ENCODE results near the gene EIF1AX. TPM values are rescaled to one million over a fixed set of nuclear protein-coding genes. Genes with fewer than 3 reads are reported as not detected.
"Not testable (repeated sequence)": the region's sequence is repeated elsewhere in the genome, so short reads cannot be mapped to it uniquely, and the experiment has no call there.

Gene EIF1AX, protein sequence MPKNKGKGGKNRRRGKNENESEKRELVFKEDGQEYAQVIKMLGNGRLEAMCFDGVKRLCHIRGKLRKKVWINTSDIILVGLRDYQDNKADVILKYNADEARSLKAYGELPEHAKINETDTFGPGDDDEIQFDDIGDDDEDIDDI
- total RNA-seq (2014; rRNA removed; shearing (Covaris generic); ENCODE audit: low replicate concordance) = 32.8 and 55.5 TPM in 2 replicates

GRCh38 chrX:20141281-20142220 lies at the start of gene EIF1AX:
Gene EIF1AX (minus strand): TSS chrX:20141838. CDS start chrX:20141640, 198 bp downstream.
- no peaks in the 10 kb centered on the region for H3K27me3 ChIP-seq (ENCODE audit: low read length)
- DNase-seq = peak; percentile 100
- peaks cover 32% of the 10 kb centered on the region for H3K36me3 ChIP-seq (ENCODE audit: insufficient read depth, low read length)
- H3K9me3 ChIP-seq (ENCODE audit: low read length) = no peaks in the 10 kb centered on the region
- peaks cover 34% of the 10 kb centered on the region for H4K20me1 ChIP-seq (ENCODE audit: insufficient read depth, low read depth, low read length)
- peak within 1 kb of the TSS; percentile 88 for H3K4me2 ChIP-seq (ENCODE audit: low read depth, low read length, poor library complexity, severe bottlenecking)
- peaks cover 45% of the 10 kb centered on the region for H3K79me2 ChIP-seq (ENCODE audit: low read length)
- H3K9ac ChIP-seq (ENCODE audit: low read length) = peak within 1 kb of the TSS; percentile 94
- peaks cover 25% of the 10 kb centered on the region for H3K4me1 ChIP-seq (ENCODE audit: low read length)
- H3K27ac ChIP-seq (ENCODE audit: low read length) = peak within 1 kb of the TSS; percentile 39; the same call in 1 of the 2 replicates
- peak within 1 kb of the TSS; percentile 94 for H3K4me3 ChIP-seq (ENCODE audit: low read length)
- peak within 1 kb of the TSS; percentile 46; the same call in 1 of the 2 replicates for H2AFZ ChIP-seq (ENCODE audit: low read length)
- no peaks in the 10 kb centered on the region for H3K9me2 ChIP-seq (replicated peaks; ENCODE audit: insufficient read depth, low read length)

GRCh38 chrX:20189171-20189570 lies 47.5 kb upstream of the EIF1AX start:
- no peak overlapping the region for H3K9ac ChIP-seq (ENCODE audit: low read length)
- no peaks in the 10 kb centered on the region for H3K4me1 ChIP-seq (ENCODE audit: low read length)
- no peaks in the 10 kb centered on the region for H3K79me2 ChIP-seq (ENCODE audit: low read length)
- H4K20me1 ChIP-seq (ENCODE audit: insufficient read depth, low read depth, low read length) = no peaks in the 10 kb centered on the region
- H2AFZ ChIP-seq (ENCODE audit: low read length) = no peak overlapping the region
- no peak overlapping the region for H3K4me3 ChIP-seq (ENCODE audit: low read length)
- no peaks in the 10 kb centered on the region for H3K9me3 ChIP-seq (ENCODE audit: low read length)
- H3K9me2 ChIP-seq (replicated peaks; ENCODE audit: insufficient read depth, low read length) = no peaks in the 10 kb centered on the region
- DNase-seq = no peak
- no peak overlapping the region for H3K4me2 ChIP-seq (ENCODE audit: low read depth, low read length, poor library complexity, severe bottlenecking)
- no peaks in the 10 kb centered on the region for H3K27me3 ChIP-seq (ENCODE audit: low read length)
- H3K27ac ChIP-seq (ENCODE audit: low read length) = no peak overlapping the region
- peaks cover 7% of the 10 kb centered on the region for H3K36me3 ChIP-seq (ENCODE audit: insufficient read depth, low read length)

DNA sequence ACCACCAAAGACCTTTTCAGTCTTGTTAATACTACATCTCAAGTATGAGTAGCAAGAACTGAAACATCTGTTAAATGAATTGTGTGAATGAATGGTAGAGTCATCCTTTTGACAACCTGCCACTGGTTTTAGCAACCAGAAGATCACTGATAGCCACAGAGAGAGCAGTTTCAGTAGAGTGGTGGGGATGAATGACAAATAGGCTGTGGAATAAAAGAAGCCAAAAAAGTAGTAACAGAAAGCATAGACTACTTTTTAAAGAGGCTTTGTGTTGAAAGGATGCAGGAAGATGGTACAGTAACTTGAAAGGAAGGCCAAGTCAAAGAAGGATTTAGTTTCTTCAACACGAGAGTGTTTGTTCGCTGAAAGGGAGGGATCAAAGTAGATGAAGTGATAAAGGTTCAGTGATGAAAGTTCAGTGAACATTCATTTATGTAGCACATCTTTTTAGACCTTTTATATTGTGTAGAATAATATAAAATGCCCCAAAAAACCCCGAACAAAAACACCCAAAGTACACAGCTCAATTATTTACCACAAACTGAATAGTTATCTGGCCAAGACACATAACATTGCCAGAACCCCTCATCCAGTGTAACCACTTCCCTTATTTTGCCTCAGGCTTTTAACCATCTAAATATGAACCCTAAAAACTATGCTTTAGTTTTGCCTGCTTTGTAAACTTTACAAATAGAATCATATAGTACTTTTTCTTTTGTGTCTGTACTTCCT lies 40.1 kb upstream of the EIF1AX start:
- Histone ChIP-seq H3K4me2 (ENCODE audit: low read depth, low read length, poor library complexity, severe bottlenecking) (no peak overlapping the region), H3K27me3 (ENCODE audit: low read length) (no peaks in the 10 kb centered on the region), H3K9ac (ENCODE audit: low read length) (no peak overlapping the region), H2AFZ (ENCODE audit: low read length) (no peak overlapping the region), H3K79me2 (ENCODE audit: low read length) (no peaks in the 10 kb centered on the region), H4K20me1 (ENCODE audit: insufficient read depth, low read depth, low read length) (no peaks in the 10 kb centered on the region), H3K4me3 (ENCODE audit: low read length) (no peak overlapping the region), H3K27ac (ENCODE audit: low read length) (no peak overlapping the region), H3K4me1 (ENCODE audit: low read length) (no peaks in the 10 kb centered on the region), H3K9me2 (replicated peaks; ENCODE audit: insufficient read depth, low read length) (no peaks in the 10 kb centered on the region), H3K36me3 (ENCODE audit: insufficient read depth, low read length) (peaks cover 7% of the 10 kb centered on the region; the same call in 1 of the 2 replicates), H3K9me3 (ENCODE audit: low read length) (no peaks in the 10 kb centered on the region)
- no peak for DNase-seq

GRCh38 chrX:20177093-20177492 lies 35.5 kb upstream of the EIF1AX start:
- Histone ChIP-seq H3K4me2 (ENCODE audit: low read depth, low read length, poor library complexity, severe bottlenecking) (no peak overlapping the region), H4K20me1 (ENCODE audit: insufficient read depth, low read depth, low read length) (no peaks in the 10 kb centered on the region), H3K4me1 (ENCODE audit: low read length) (no peaks in the 10 kb centered on the region), H2AFZ (ENCODE audit: low read length) (no peak overlapping the region), H3K4me3 (ENCODE audit: low read length) (no peak overlapping the region), H3K27me3 (ENCODE audit: low read length) (no peaks in the 10 kb centered on the region), H3K9me2 (replicated peaks; ENCODE audit: insufficient read depth, low read length) (no peaks in the 10 kb centered on the region), H3K27ac (ENCODE audit: low read length) (no peak overlapping the region), H3K9ac (ENCODE audit: low read length) (no peak overlapping the region), H3K79me2 (ENCODE audit: low read length) (no peaks in the 10 kb centered on the region), H3K36me3 (ENCODE audit: insufficient read depth, low read length) (peaks cover 7% of the 10 kb centered on the region; the same call in 1 of the 2 replicates), H3K9me3 (ENCODE audit: low read length) (no peaks in the 10 kb centered on the region)
- DNase-seq = no peak

DNA sequence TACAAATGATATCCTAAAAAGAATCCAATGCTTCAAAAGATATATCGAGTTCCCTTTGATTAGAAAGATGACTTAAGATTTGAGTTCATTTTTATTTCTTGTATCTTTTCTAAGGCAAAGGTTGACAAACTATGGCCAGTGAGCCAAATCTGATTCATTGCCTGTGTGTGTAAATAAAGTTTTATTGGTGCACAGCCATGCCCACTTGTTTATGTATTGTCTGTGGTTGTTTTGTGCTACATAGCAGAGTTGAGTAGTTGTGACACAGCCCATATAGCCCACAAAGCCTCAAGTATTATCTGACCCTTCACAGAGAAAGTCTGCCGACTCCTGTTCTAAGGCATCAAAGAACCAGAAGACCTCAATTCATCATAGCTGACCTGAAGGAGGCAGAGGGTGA lies 32.2 kb upstream of the EIF1AX start:
- H3K4me1 ChIP-seq (ENCODE audit: low read length) = no peaks in the 10 kb centered on the region
- no peak overlapping the region for H2AFZ ChIP-seq (ENCODE audit: low read length)
- no peaks in the 10 kb centered on the region for H3K27me3 ChIP-seq (ENCODE audit: low read length)
- H3K36me3 ChIP-seq (ENCODE audit: insufficient read depth, low read length) = peaks cover 7% of the 10 kb centered on the region; the same call in 1 of the 2 replicates
- no peaks in the 10 kb centered on the region for H3K79me2 ChIP-seq (ENCODE audit: low read length)
- H3K27ac ChIP-seq (ENCODE audit: low read length) = no peak overlapping the region
- H4K20me1 ChIP-seq (ENCODE audit: insufficient read depth, low read depth, low read length) = no peaks in the 10 kb centered on the region
- H3K9me2 ChIP-seq (replicated peaks; ENCODE audit: insufficient read depth, low read length) = no peaks in the 10 kb centered on the region
- no peak overlapping the region for H3K4me3 ChIP-seq (ENCODE audit: low read length)
- H3K4me2 ChIP-seq (ENCODE audit: low read depth, low read length, poor library complexity, severe bottlenecking) = no peak overlapping the region
- H3K9ac ChIP-seq (ENCODE audit: low read length) = no peak overlapping the region
- no peaks in the 10 kb centered on the region for H3K9me3 ChIP-seq (ENCODE audit: low read length)
- no peak for DNase-seq

DNA sequence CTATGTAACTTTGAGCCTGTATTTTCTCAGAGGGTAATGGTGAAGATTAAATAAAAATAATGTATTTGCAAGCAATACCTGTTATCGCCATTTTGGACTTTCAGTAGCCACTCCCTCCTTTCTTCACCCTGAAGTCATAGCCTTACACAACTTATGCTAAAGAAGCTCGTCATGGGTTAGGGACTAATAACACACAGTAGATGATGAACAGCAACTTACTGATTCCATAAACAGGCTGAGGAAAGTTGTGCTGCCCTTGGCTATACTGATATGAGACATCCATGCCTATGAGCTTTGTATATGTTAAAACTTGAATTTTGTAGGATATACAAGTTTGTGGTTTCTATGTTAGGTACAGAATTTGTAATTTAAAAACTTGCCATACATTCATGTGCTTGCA lies 31.7 kb upstream of the EIF1AX start:
- H3K79me2 ChIP-seq (ENCODE audit: low read length) = no peaks in the 10 kb centered on the region
- H3K9me3 ChIP-seq (ENCODE audit: low read length) = no peaks in the 10 kb centered on the region
- H4K20me1 ChIP-seq (ENCODE audit: insufficient read depth, low read depth, low read length) = no peaks in the 10 kb centered on the region
- DNase-seq = no peak
- no peak overlapping the region for H3K27ac ChIP-seq (ENCODE audit: low read length)
- H3K4me2 ChIP-seq (ENCODE audit: low read depth, low read length, poor library complexity, severe bottlenecking) = no peak overlapping the region
- no peak overlapping the region for H2AFZ ChIP-seq (ENCODE audit: low read length)
- no peak overlapping the region for H3K4me3 ChIP-seq (ENCODE audit: low read length)
- H3K4me1 ChIP-seq (ENCODE audit: low read length) = no peaks in the 10 kb centered on the region
- peaks cover 7% of the 10 kb centered on the region; the same call in 1 of the 2 replicates for H3K36me3 ChIP-seq (ENCODE audit: insufficient read depth, low read length)
- H3K9ac ChIP-seq (ENCODE audit: low read length) = no peak overlapping the region
- no peaks in the 10 kb centered on the region for H3K27me3 ChIP-seq (ENCODE audit: low read length)
- H3K9me2 ChIP-seq (replicated peaks; ENCODE audit: insufficient read depth, low read length) = no peaks in the 10 kb centered on the region

GRCh38 chrX:20171887-20172286 lies 30.2 kb upstream of the EIF1AX start:
- Histone ChIP-seq H3K4me1 (ENCODE audit: low read length) (no peaks in the 10 kb centered on the region), H3K9ac (ENCODE audit: low read length) (no peak overlapping the region), H2AFZ (ENCODE audit: low read length) (no peak overlapping the region), H3K27ac (ENCODE audit: low read length) (no peak overlapping the region), H3K4me3 (ENCODE audit: low read length) (no peak overlapping the region), H3K79me2 (ENCODE audit: low read length) (no peaks in the 10 kb centered on the region), H3K9me3 (ENCODE audit: low read length) (no peaks in the 10 kb centered on the region), H3K27me3 (ENCODE audit: low read length) (no peaks in the 10 kb centered on the region), H3K4me2 (ENCODE audit: low read depth, low read length, poor library complexity, severe bottlenecking) (no peak overlapping the region), H3K36me3 (ENCODE audit: insufficient read depth, low read length) (no peaks in the 10 kb centered on the region; the same call in 1 of the 2 replicates), H3K9me2 (replicated peaks; ENCODE audit: insufficient read depth, low read length) (no peaks in the 10 kb centered on the region), H4K20me1 (ENCODE audit: insufficient read depth, low read depth, low read length) (no peaks in the 10 kb centered on the region)
- DNase-seq = no peak

DNA sequence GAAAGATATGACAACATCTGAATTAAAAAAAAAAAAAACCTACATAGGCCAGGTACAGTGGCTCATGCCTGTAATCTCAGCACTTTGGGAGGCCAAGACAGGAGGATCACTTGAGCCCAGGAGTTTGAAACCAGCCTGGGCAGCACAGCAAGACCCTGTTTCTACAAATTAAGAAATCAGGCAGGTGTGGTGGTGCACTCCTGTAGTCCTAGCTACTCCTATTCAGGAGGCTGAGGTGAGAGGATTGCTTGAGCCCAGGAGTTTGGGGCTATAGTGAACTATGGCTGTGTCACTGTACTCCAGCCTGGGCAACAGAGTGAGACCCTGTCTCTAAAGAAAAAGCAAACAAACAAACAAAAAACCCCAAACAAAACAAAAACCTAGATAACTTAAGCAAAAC lies 20.9 kb upstream of the EIF1AX start:
- H3K4me2 ChIP-seq (ENCODE audit: low read depth, low read length, poor library complexity, severe bottlenecking); H3K27ac ChIP-seq (ENCODE audit: low read length); H3K4me1 ChIP-seq (ENCODE audit: low read length); H3K4me3 ChIP-seq (ENCODE audit: low read length); H3K79me2 ChIP-seq (ENCODE audit: low read length); H2AFZ ChIP-seq (ENCODE audit: low read length); H3K9ac ChIP-seq (ENCODE audit: low read length); H3K36me3 ChIP-seq (ENCODE audit: insufficient read depth, low read length); H3K27me3 ChIP-seq (ENCODE audit: low read length); DNase-seq; H3K9me2 ChIP-seq (replicated peaks; ENCODE audit: insufficient read depth, low read length); H4K20me1 ChIP-seq (ENCODE audit: insufficient read depth, low read depth, low read length); H3K9me3 ChIP-seq (ENCODE audit: low read length): not testable (repeated sequence)
